ENCODE data around the gene IZUMO1R. TPM values are rescaled to one million over a fixed set of nuclear protein-coding genes. Genes with fewer than 3 reads are reported as not detected.

IZUMO1R gene
- total RNA-seq, 1 experiment from 2014 or later = not detected

GRCh38 chr11:94309757-94310156, 5.4 kb downstream of the IZUMO1R start:
- DNase-seq (peak; percentile 83), ATAC-seq (peak; percentile 67; the same call in 1 of the 2 replicates)
- H3F3A ChIP-seq (ENCODE audit: low read length, unreplicated experiment) = no peaks in the 10 kb centered on the region
- no peaks in the 10 kb centered on the region for H4K20me1 ChIP-seq (ENCODE audit: low read length)
- 0 out of 2 replicates have a peak, but pooled peaks cover 5% of the 10 kb centered on the region for H3K27me3 ChIP-seq (ENCODE audit: low read length)
- no peak overlapping the region for H3K4me3 ChIP-seq (ENCODE audit: low read length)
- H3K9me3 ChIP-seq (ENCODE audit: low read length) = no peaks in the 10 kb centered on the region
- ChIA-PET POLR2A (ENCODE audit: unreplicated experiment) (interaction anchor here (0.5 kb wide), 1 partner anchor 97 kb away, joined by 5 read pairs; no protein-coding TSS in a partner anchor), CTCF (interaction anchor here (0.5 to 0.6 kb wide), 2 partner anchors 314 to 414 kb away, joined by 3 to 4 read pairs; no protein-coding TSS in a partner anchor)
- H2AFZ ChIP-seq (ENCODE audit: low read length) = 0 out of 2 replicates have a peak overlapping the region, but pooled peaks have one; percentile 14
- peaks cover 20% of the 10 kb centered on the region for H3K4me1 ChIP-seq (ENCODE audit: insufficient read depth, low read length)
- no TSS peak for BruUV-seq (replicated peaks)
- H3K79me2 ChIP-seq (ENCODE audit: low read length) = no peaks in the 10 kb centered on the region
- peak overlapping the region; percentile 68 for H3K27ac ChIP-seq (ENCODE audit: low read length)
- intact Hi-C loops (cut with micrococcal nuclease) = no loop called here
- H3K4me2 ChIP-seq (ENCODE audit: low read length) = peak overlapping the region; percentile 40; the same call in 1 of the 2 replicates
- peak overlapping the region; percentile 36; the same call in 1 of the 2 replicates for H3K9ac ChIP-seq (ENCODE audit: low read length)
- TF ChIP-seq EZH2 (IDR thresholded peaks at IDR 0.05; ENCODE audit: low read length, unreplicated experiment) (no peak), EZH2phosphoT487 (IDR thresholded peaks at IDR 0.05; ENCODE audit: borderline replicate concordance, low read length) (no peak)
- TF ChIP-seq, protein P1, sequence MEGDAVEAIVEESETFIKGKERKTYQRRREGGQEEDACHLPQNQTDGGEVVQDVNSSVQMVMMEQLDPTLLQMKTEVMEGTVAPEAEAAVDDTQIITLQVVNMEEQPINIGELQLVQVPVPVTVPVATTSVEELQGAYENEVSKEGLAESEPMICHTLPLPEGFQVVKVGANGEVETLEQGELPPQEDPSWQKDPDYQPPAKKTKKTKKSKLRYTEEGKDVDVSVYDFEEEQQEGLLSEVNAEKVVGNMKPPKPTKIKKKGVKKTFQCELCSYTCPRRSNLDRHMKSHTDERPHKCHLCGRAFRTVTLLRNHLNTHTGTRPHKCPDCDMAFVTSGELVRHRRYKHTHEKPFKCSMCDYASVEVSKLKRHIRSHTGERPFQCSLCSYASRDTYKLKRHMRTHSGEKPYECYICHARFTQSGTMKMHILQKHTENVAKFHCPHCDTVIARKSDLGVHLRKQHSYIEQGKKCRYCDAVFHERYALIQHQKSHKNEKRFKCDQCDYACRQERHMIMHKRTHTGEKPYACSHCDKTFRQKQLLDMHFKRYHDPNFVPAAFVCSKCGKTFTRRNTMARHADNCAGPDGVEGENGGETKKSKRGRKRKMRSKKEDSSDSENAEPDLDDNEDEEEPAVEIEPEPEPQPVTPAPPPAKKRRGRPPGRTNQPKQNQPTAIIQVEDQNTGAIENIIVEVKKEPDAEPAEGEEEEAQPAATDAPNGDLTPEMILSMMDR (conservative IDR thresholded peaks at IDR 0.05; ENCODE audit: low read depth, low read length) = no peak
- H3K9me2 ChIP-seq (replicated peaks; ENCODE audit: low read length) = no peaks in the 10 kb centered on the region
- H3K36me3 ChIP-seq (ENCODE audit: low read depth, low read length) = no peaks in the 10 kb centered on the region

GRCh38 chr11:94310191-94310875, 6.0 kb downstream of the IZUMO1R start:
- DNase-seq (peak; percentile 38), ATAC-seq (no peak)
- Histone ChIP-seq H3K27ac (ENCODE audit: low read length) (peak overlapping the region; percentile 68), H3K9me2 (replicated peaks; ENCODE audit: low read length) (no peaks in the 10 kb centered on the region), H3K27me3 (ENCODE audit: low read length) (0 out of 2 replicates have a peak, but pooled peaks cover 5% of the 10 kb centered on the region), H3K79me2 (ENCODE audit: low read length) (no peaks in the 10 kb centered on the region), H3K4me3 (ENCODE audit: low read length) (no peak overlapping the region), H3K4me2 (ENCODE audit: low read length) (peak overlapping the region; percentile 40), H3F3A (ENCODE audit: low read length, unreplicated experiment) (no peaks in the 10 kb centered on the region), H3K9ac (ENCODE audit: low read length) (peak overlapping the region; percentile 5; the same call in 1 of the 2 replicates), H3K4me1 (ENCODE audit: insufficient read depth, low read length) (peaks cover 17% of the 10 kb centered on the region), H3K36me3 (ENCODE audit: low read depth, low read length) (no peaks in the 10 kb centered on the region), H3K9me3 (ENCODE audit: low read length) (no peaks in the 10 kb centered on the region), H4K20me1 (ENCODE audit: low read length) (no peaks in the 10 kb centered on the region), H2AFZ (ENCODE audit: low read length) (0 out of 2 replicates have a peak overlapping the region, but pooled peaks have one; percentile 14)
- ChIA-PET POLR2A (ENCODE audit: unreplicated experiment) (no interaction called here), CTCF (interaction anchor here (0.5 kb wide), 1 partner anchor 415 kb away, joined by 4 read pairs; no protein-coding TSS in a partner anchor)
- TF ChIP-seq, protein P1 (conservative IDR thresholded peaks at IDR 0.05; ENCODE audit: low read depth, low read length) = no peak
- TF ChIP-seq EZH2 (IDR thresholded peaks at IDR 0.05; ENCODE audit: low read length, unreplicated experiment) (no peak), EZH2phosphoT487 (IDR thresholded peaks at IDR 0.05; ENCODE audit: borderline replicate concordance, low read length) (no peak)
- intact Hi-C loops (cut with micrococcal nuclease) = no loop called here
- BruUV-seq (replicated peaks) = no TSS peak

DNA sequence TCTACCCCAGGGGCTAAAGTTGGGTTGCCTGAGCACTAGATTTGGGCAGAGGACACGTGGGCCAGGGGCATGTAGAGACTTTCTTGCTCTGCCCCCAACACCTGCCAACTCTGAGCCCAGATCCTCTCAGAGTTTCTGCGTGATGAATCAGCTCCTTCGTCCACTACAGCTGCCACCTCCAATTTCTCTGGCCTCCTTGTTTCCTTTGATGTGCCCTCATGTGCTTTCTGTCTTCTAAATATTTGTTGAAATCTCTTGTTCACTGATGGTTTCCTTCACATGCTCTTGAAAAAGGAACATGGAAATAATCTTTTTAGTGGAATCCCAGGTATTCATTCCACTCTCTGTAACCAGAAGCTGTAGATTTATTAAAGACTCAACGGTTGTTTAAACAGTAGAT, 8.0 kb downstream of the IZUMO1R start:
- intact Hi-C loops (cut with micrococcal nuclease) = no loop called here
- Histone ChIP-seq H3K9me2 (replicated peaks; ENCODE audit: low read length) (no peaks in the 10 kb centered on the region), H3K9me3 (ENCODE audit: low read length) (no peaks in the 10 kb centered on the region), H3K27me3 (ENCODE audit: low read length) (0 out of 2 replicates have a peak, but pooled peaks cover 5% of the 10 kb centered on the region), H3K36me3 (ENCODE audit: low read depth, low read length) (no peaks in the 10 kb centered on the region), H3K4me1 (ENCODE audit: insufficient read depth, low read length) (peaks cover 17% of the 10 kb centered on the region), H3K4me2 (ENCODE audit: low read length) (no peak overlapping the region), H3K79me2 (ENCODE audit: low read length) (no peaks in the 10 kb centered on the region), H3F3A (ENCODE audit: low read length, unreplicated experiment) (no peaks in the 10 kb centered on the region), H3K9ac (ENCODE audit: low read length) (no peak overlapping the region), H4K20me1 (ENCODE audit: low read length) (no peaks in the 10 kb centered on the region), H3K27ac (ENCODE audit: low read length) (no peak overlapping the region), H2AFZ (ENCODE audit: low read length) (no peak overlapping the region), H3K4me3 (ENCODE audit: low read length) (no peak overlapping the region)
- ATAC-seq = no peak
- ChIA-PET CTCF (no interaction called here), POLR2A (ENCODE audit: unreplicated experiment) (no interaction called here)
- BruUV-seq (replicated peaks) = no TSS peak
- no peak for TF ChIP-seq EZH2phosphoT487 (IDR thresholded peaks at IDR 0.05; ENCODE audit: borderline replicate concordance, low read length)
- TF ChIP-seq, protein P1 (conservative IDR thresholded peaks at IDR 0.05; ENCODE audit: low read depth, low read length) = no peak
- TF ChIP-seq EZH2 (IDR thresholded peaks at IDR 0.05; ENCODE audit: low read length, unreplicated experiment) = no peak
- DNase-seq = no peak
